Motor neuron (in vitro differentiated cells): ENCODE measurements around the gene LRRC23. TPM values are rescaled to one million over a fixed set of nuclear protein-coding genes. Genes with fewer than 3 reads are reported as not detected.
"Not testable (repeated sequence)": the region's sequence is repeated elsewhere in the genome, so short reads cannot be mapped to it uniquely, and the experiment has no call there.

Experiments used
- ATAC-seq, 8 experiments: fragments of 200-7000 bp; cut with Tn5 transposase; replicated peaks in 6 of 8; 2 replicates each; pipeline ENCODE4 v1.8.0; 2021; ENCODE audit warnings: mild to moderate bottlenecking in 8 of 8, moderate library complexity in 8 of 8
- H3K27ac ChIP-seq, 2 donors: fragments of 250-450 bp; sonication (Bioruptor Pico); 2 replicates each; pipeline ENCODE4 v1.9.0; 2021; ENCODE audit warnings: antibody characterized with exemption in 2 of 2, mild to moderate bottlenecking in 2 of 2, moderate library complexity in 1 of 2
- H3K4me1 ChIP-seq, 2 donors: fragments of 250-450 bp; sonication (Bioruptor Pico); replicated peaks in 1 of 2; 2 replicates each; pipeline ENCODE4 v1.6.1; 2021; ENCODE audit warnings: antibody characterized with exemption in 2 of 2, mild to moderate bottlenecking in 2 of 2, moderate library complexity in 1 of 2
- H3K4me3 ChIP-seq, 5 donors: fragments of 250-450 bp; sonication (Bioruptor Pico); 2 replicates each; pipeline ENCODE4 v1.9.0; 2021; ENCODE audit warnings: antibody characterized with exemption in 5 of 5, mild to moderate bottlenecking in 5 of 5, moderate library complexity in 4 of 5
- WGBS, 10 experiments: fragments of 450-650 bp; shearing (Covaris generic); methylation state at CpG; one replicate each; pipeline ENCODE4 v1.0.0; 2022; 5-methylcytosine and 5-hydroxymethylcytosine counted together
- in situ Hi-C, 9 experiments: fragments of 400-800 bp; cut with MboI; loops; one replicate each; pipeline ENCODE4 v1.15.0; 2021; ENCODE audit warnings: low sequenced_read_pairs in 9 of 9, low pct_unique_long_range_greater_than_20kb in 2 of 9; ENCODE audit not compliant: unreplicated experiment in 9 of 9
- total RNA-seq, 8 experiments: library from RNA; unstranded; fragments of 300-600 nt; gene quantifications; 2 replicates each; pipeline versions ENCODE4 v1.2.3 to v1.2.4, GENCODE V29; 2022

LRRC23 gene
- total RNA-seq, 8 experiments from 2014 or later: 4.1 to 51.0 (median 7.1) TPM

DNA sequence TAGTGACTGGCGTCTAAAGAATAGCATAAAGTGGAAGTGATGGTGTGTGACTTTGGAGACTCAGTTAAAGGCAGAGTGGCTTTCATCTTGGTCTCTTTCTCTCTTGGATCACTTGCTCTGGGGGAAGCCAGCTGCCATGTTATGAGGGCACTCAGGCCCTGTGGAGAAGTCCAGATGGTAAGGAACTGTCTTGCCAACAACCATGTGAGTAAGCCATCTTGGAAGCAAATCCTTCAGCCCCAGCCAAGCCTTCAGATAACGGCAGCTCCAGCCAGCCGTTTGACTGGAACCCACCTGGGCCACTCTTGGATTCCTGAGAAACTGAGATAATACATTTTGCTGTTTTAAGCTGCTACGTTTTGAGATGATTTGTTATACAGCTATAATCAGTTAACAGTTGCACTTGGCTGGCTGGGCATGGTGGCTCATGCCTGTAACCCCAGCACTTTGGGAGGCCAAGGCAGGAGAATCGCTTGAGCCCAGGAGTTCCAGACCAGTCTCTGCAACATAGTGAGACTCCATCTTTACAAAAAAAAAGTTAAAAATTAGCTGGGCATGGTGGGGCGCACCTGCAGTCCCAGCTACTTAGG lies 7.7 kb upstream of the LRRC23 start:
- H3K4me1 ChIP-seq: peaks cover 5 to 12% of the 10 kb centered on the region in 2 donors
- no peak overlapping the region for H3K27ac ChIP-seq
- no peak overlapping the region for H3K4me3 ChIP-seq
- WGBS, 10 experiments: 38 to 94% (median 70%) methylated on average over 1 to 5 of the region's 6 CpGs; no CpG with 5 or more reads in 1 of the 10 experiments
- no peak for ATAC-seq
- in situ Hi-C loops: no loop called here

DNA sequence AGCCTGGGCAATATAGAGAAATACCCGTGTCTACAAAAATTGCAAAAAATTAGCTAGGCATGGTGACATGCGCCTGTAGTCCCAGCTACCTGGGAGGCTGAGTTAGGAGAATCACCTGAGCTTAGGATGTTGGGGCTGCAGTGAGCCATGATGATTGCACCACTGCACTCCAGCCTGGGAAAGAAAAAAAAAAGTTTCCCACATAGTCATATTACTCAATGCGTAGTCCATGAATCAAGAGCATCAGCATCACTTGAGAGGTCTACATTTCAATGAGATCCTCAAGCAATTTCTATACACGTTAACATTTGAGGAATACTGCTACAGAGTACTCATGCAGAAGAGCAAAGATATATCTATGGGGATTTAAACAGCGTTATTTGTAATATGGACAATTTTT lies 5.2 kb upstream of the LRRC23 start:
- H3K27ac ChIP-seq: no peak overlapping the region
- ATAC-seq: no peak
- peaks cover 15 to 22% of the 10 kb centered on the region in 2 donors for H3K4me1 ChIP-seq
- WGBS, 10 experiments: 67 to 100% (median 92%) methylated on average over 1 to 5 of the region's 5 CpGs; no CpG with 5 or more reads in 2 of the 10 experiments
- in situ Hi-C loops: no loop called here
- no peak overlapping the region for H3K4me3 ChIP-seq

DNA sequence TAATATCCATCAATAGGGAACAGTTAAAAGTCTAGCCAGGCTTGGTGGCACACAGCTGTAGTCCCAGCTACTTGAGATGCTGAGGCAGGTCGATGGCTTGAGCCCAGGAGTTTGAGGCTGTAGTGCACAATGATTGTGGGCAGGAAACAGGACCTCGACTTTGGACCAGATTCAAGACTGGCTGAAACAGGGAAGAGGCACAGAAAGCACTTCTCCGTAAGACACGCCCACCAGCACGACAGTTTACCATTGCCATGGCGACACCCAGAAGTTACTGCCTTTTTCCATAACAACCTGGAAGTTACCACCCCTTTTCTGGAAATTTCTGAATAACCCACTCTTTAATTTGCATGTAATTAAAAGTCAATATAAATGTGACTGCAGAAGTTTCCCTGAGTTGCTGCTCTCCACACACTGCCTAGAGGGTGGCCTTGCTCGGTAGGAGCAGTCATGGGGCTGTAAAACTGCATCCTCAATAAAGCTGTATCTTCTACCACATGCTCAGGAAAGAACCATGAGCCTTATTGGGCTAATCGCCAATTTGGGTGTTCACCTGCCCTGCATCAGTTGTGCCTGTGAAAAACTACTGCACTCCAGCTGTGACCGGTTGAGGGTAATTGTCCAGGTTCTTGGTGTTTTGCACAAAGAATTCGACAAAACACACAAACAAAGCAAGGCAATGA lies 4.6 kb upstream of the LRRC23 start:
- in situ Hi-C loops: no loop called here
- H3K4me3 ChIP-seq: no peak overlapping the region

DNA sequence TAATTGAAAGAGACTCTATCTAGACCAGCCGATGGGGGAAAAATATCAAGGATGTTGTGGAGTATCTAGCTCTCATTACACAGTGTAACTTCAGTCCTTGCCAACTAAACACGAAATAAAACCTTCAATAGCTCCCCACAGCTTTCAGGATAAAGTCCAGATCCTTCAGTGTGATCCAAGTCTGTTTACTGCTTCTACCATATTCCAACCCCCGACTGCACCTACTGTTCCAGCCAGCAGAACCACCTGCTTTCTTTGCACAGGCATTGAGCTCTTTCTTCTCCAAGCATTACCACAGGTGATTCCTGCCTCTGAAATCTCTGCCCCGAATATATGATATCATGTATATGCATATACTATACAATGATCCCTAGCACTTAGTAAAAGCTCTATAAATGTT lies 2.2 kb upstream of the LRRC23 start:
- H3K4me1 ChIP-seq: peaks cover 22 to 28% of the 10 kb centered on the region in 2 donors
- in situ Hi-C loops: no loop called here
- WGBS, 10 experiments: 70 to 88% (median 82%) methylated on average over 1 to 3 of the region's 4 CpGs; no CpG with 5 or more reads in 6 of the 10 experiments
- ATAC-seq: no peak
- H3K4me3 ChIP-seq: no peak overlapping the region
- no peak overlapping the region for H3K27ac ChIP-seq

More for the DNA sequence above, 4.6 kb upstream of the LRRC23 start:
- Histone ChIP-seq H3K4me1 (peaks cover 16 to 22% of the 10 kb centered on the region in 2 donors), H3K27ac (peak overlapping the region in 1 of 2 donors; percentile 23)
- 0 to 100% (median 67%) methylated on average over 1 to 10 of the region's 10 CpGs; no CpG with 5 or more reads in 2 of the 10 experiments for WGBS, 10 experiments
- ATAC-seq: peak; percentile 3 to 40 (median 24)

DNA sequence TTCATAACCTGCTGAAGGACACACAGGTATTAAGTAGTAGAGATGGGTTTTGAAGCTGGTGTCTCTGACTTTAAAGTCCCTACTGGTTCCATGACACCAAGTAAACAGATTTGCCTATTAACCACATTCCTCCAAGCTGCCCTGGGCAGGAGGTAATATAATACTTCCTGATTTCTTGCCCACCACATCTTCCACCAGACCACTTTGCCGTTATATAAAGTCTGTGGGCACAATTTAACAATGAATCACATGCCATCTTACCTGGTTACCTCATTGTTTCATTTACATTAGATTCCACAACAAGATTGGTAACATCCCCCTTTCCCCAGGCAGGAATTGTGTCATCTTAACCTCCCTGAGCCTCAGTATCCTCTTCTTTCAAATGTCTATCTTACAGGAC lies 900 bp upstream of the LRRC23 start:
- in situ Hi-C loops: no loop called here
- Histone ChIP-seq H3K4me3 (peak overlapping the region in 1 of 5 donors; percentile 43), H3K4me1 (peaks cover 22 to 28% of the 10 kb centered on the region in 2 donors), H3K27ac (peak overlapping the region; percentile 79 to 89)
- 67 to 100% (median 100%) methylated on average over 1 of the region's 1 CpG; no CpG with 5 or more reads in 5 of the 10 experiments for WGBS, 10 experiments
- ATAC-seq: no peak

DNA sequence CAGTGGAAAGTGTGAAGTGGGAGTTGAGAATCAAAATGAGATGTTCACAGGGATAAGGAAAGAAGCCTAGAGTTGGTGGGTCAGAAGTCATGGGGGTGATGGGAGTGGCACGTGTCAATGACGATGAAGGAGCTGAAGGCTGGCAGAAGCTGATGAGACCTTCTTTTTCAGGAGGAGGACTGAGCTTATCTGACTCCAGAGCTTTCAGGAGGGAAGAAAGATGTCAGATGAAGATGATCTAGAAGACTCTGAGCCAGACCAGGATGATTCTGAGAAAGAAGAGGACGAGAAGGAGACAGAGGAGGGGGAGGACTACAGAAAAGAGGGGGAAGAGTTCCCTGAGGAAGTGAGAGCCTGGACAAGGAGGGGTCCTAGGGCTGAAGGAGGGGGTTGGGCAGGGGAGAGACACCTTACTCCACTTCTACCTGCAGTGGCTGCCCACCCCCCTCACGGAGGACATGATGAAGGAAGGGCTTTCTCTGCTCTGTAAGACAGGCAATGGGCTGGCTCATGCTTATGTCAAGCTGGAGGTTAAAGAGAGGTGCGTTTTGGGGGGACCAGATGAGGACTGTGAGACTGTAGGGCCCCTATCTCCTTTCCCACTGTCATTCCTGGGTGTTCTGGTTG lies 905 bp downstream of the LRRC23 start:
- peak overlapping the region; percentile 63 to 89 for H3K27ac ChIP-seq

DNA sequence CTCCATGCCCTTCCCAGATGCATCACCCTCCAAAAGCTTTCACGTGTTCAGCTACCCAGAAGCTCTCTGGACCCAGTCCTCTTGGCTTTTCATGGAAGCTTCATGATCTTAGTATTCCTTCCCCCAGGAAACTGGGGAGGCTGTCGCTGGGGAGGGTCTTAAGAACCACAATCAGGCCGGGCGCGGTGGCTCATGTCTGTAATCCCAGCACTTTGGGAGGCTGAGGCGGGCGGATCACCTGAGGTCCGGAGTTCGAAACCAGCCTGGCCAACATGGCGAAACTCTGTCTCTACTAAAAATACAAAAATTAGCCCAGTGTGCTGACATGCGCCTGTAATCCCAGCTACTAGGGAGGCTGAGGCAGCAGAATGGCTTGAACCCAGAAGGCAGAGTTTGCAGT lies 3.5 kb downstream of the LRRC23 start:
- H3K4me3 ChIP-seq, ATAC-seq, H3K27ac ChIP-seq, in situ Hi-C loops: not testable (repeated sequence)
- 85 to 100% (median 91%) methylated on average over 1 to 9 of the region's 11 CpGs; no CpG with 5 or more reads in 5 of the 10 experiments for WGBS, 10 experiments
- peaks cover 20 to 21% of the 10 kb centered on the region in 2 donors for H3K4me1 ChIP-seq

More for the DNA sequence above, 905 bp downstream of the LRRC23 start:
- Histone ChIP-seq H3K4me3 (peak overlapping the region; percentile 31 to 48 (median 43)), H3K4me1 (peaks cover 17% of the 10 kb centered on the region in 2 donors)
- no peak for ATAC-seq
- in situ Hi-C loops: no loop called here
- 20 to 83% (median 60%) methylated on average over 1 to 3 of the region's 5 CpGs; no CpG with 5 or more reads in 4 of the 10 experiments for WGBS, 10 experiments

DNA sequence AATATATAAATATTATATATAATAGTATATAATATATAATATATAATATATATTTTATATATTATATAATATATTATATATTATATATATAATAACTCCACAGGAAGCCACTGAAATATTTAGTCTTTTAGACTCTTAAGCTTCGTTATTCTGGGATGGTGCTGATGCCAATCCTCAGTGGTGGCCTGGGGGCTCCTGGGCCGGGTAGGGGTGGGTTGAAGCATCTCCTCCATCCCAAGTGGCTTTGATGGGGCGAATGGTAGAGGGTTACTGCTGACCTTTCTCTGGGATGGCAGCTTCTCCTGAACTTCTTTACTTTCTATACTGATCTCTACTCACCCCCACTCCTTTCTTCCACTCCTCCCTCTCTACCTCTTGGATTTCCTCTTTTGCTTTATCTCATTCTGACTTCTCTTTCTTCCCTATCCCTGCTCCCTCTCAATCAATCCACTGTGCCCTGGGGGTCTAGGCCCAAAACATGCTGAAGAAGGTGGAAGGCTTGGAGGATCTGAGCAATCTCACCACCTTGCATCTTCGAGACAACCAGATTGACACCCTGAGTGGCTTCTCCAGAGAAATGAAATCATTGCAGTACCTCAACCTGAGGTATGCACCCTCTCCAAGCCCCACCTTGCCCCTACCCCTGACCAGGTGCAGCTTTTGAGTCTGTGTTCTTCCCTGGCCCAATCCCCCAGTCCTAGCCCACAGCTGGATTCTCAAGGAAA lies 5.0 kb downstream of the LRRC23 start:
- WGBS, 10 experiments: 80 to 100% (median 87%) methylated on average over 1 to 3 of the region's 4 CpGs; no CpG with 5 or more reads in 4 of the 10 experiments
- in situ Hi-C loops: no loop called here
- Histone ChIP-seq H3K27ac (no peak overlapping the region), H3K4me3 (no peak overlapping the region), H3K4me1 (peaks cover 18 to 20% of the 10 kb centered on the region in 2 donors)
- ATAC-seq: no peak

DNA sequence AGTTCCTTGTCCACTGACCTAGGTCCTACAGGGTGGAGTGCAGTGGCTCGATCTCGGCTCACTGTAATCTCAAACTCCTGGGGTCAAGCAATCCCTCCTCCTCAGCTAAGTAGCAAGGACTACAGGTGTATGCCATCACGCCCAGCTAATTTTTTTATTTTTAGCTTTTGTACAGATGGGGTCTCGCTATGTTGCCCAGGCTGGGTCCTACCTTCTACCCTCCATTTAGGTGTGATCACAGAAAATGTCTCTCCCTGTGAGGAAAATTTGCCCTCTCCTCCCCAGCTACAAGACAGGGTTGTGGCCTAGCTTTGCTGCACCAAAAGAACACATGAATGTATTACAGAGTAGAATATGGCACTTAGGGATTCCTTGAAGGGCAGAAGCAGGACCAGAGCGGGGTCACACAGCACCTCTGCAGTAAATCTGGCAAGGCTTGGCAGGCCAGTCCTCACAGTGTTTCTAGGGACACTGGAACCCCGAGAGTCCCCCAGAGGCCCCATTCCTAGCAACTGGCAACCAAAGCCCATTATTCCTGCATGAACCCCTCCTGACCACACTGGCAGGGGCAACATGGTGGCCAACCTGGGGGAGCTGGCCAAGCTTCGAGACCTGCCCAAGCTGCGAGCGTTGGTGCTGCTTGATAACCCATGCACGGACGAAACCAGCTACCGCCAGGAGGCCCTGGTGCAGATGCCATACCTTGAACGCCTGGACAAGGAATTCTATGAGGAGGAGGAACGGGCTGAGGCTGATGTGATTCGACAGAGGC lies 7.7 kb downstream of the LRRC23 start:
- 75 to 100% (median 91%) methylated on average over 3 to 13 of the region's 15 CpGs; no CpG with 5 or more reads in 3 of the 10 experiments for WGBS, 10 experiments
- in situ Hi-C loops: no loop called here
- H3K4me1 ChIP-seq: peaks cover 15 to 16% of the 10 kb centered on the region in 2 donors
- no peak for ATAC-seq
- no peak overlapping the region for H3K4me3 ChIP-seq
- no peak overlapping the region for H3K27ac ChIP-seq

DNA sequence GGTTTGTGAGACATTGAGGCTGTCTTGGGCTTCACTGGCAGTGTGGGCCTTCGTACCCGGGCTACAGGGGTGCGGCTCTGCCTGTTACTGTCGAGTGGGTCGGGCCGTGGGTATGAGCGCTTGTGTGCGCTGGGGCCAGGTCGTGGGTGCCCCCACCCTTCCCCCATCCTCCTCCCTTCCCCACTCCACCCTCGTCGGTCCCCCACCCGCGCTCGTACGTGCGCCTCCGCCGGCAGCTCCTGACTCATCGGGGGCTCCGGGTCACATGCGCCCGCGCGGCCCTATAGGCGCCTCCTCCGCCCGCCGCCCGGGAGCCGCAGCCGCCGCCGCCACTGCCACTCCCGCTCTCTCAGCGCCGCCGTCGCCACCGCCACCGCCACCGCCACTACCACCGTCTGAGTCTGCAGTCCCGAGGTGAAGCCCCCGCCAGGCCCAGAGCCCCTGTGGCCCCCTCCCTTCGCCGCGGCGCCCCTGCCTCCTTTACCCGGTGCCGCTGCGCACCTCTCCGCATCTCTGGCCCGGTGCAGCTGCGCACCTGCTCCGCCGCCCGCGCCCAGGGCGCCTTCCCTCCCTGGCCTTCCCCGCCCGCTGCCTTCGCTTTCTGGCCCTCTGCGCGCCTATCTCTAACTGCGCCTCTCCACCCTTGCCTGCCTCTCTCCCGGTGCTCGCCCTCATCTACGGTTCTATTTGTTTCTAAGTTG lies 9.8 kb downstream of the LRRC23 start, which contains the start of gene ENO2:
Gene ENO2, plus strand, starts transcription at position 335 of the 701 bp plus-strand sequence. CDS start 1,253 bp downstream, outside the sequence.
- Histone ChIP-seq H3K4me3 (peak within 1 kb of the TSS; percentile 71 to 99 (median 96)), H3K4me1 (peaks cover 15 to 16% of the 10 kb centered on the region in 2 donors), H3K27ac (peak within 1 kb of the TSS; percentile 88 to 96)
- peak; percentile 84 to 94 (median 90) for ATAC-seq
- in situ Hi-C loops: no loop called here
- 0% methylated on average over 8 of the region's 68 CpGs; no CpG with 5 or more reads in 9 of the 10 experiments for WGBS, 10 experiments

DNA sequence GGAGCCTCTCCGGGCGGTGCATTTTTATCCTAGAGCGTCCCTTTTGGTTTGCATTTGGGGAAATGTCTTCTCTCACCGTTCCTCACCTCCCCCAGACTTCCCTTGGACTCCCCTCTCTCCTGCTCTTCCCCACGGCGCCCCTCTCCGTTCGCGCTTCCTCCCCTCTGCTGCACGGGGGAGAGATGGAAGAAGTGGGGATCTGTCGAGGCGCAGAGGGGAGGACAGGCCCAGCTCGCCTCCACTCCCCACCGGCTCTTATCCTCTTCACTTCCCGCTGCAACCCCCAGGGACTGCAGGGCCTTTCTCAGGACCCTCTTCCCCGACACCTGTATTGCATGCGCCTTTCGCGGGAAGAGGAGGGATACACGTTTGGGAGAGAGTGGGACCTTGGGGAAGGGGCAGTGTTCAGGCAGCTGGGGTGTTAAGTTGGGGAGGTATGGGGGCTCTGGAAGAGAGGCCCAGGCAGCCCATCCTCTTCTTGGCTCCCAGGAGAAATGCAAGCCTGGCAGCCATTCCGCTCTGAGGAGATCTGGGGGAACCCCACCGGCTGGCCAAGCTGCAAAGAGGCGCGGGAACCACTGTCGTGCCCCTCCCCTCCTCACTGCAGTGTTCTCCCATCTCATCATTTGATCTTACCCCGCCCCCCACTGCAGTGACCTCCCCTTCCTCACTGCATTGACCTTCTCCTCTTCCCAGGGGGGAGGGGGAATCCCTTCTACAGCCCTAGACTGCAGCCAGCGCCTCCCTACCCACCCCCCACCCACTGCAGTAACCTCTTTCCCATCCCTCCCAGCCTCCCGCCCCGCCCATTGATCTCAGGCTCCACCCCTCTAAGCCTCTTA lies 10.5 kb downstream of the LRRC23 start:
- Histone ChIP-seq H3K27ac (peak overlapping the region; percentile 88 to 96), H3K4me1 (peaks cover 15 to 16% of the 10 kb centered on the region in 2 donors), H3K4me3 (peak overlapping the region; percentile 71 to 99 (median 96))
- in situ Hi-C loops: no loop called here
- no CpG with 5 or more reads among the region's 29 CpGs for WGBS, 10 experiments
- peak in 6 of 8 experiments; percentile 5 to 64 (median 46) for ATAC-seq
